ENCODE measurements around the gene AKAP12.

AKAP12 gene, protein sequence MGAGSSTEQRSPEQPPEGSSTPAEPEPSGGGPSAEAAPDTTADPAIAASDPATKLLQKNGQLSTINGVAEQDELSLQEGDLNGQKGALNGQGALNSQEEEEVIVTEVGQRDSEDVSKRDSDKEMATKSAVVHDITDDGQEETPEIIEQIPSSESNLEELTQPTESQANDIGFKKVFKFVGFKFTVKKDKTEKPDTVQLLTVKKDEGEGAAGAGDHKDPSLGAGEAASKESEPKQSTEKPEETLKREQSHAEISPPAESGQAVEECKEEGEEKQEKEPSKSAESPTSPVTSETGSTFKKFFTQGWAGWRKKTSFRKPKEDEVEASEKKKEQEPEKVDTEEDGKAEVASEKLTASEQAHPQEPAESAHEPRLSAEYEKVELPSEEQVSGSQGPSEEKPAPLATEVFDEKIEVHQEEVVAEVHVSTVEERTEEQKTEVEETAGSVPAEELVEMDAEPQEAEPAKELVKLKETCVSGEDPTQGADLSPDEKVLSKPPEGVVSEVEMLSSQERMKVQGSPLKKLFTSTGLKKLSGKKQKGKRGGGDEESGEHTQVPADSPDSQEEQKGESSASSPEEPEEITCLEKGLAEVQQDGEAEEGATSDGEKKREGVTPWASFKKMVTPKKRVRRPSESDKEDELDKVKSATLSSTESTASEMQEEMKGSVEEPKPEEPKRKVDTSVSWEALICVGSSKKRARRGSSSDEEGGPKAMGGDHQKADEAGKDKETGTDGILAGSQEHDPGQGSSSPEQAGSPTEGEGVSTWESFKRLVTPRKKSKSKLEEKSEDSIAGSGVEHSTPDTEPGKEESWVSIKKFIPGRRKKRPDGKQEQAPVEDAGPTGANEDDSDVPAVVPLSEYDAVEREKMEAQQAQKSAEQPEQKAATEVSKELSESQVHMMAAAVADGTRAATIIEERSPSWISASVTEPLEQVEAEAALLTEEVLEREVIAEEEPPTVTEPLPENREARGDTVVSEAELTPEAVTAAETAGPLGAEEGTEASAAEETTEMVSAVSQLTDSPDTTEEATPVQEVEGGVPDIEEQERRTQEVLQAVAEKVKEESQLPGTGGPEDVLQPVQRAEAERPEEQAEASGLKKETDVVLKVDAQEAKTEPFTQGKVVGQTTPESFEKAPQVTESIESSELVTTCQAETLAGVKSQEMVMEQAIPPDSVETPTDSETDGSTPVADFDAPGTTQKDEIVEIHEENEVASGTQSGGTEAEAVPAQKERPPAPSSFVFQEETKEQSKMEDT (N-terminal part only)

DNA sequence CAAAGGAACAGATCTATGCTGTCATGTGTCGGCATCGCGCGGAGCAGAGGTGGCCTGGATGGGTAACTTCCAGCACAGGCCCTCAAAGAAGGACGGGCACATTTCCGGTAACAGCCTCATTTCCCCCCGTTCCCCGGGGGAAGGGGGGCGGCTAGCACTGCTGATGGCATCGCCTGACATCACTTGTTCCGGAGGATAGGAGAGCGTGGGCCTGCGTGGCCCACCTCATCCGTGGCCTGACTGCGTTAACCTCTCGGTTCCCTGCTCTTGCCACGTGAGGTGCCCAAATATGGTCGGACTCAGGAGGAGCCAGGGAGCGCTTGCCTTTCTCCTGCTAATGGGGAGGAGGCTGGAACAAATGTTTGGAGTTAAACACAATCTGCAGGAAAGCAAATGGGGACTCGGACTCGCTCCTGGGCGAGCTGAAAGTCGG, at the start of gene AKAP12:
TSS of gene AKAP12 (plus strand) at position 365 of the 433 bp plus-strand sequence. CDS start 596 bp downstream, outside the sequence.
- no peak for DNase-seq

DNA sequence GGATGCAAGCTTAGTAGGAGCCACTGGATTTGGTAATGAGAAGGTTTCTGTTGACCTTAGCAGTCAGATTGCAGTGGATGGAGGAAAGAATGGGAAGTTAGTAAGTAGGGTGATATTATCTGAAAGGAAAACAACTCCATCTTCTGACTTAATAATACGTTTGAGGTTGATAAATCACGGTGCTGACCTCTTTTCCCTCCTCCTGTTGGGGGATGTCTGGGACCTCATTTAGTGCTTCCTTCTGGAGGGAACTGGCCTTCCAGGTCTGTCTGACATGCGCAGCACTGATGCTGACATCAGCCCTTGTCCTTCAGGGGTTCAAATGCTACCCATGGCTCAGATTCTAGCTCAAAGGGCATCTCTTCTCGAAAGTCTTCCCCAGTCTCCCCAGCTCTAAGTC, 48.2 kb upstream of the AKAP12 start:
- DNase-seq: no peak

DNA sequence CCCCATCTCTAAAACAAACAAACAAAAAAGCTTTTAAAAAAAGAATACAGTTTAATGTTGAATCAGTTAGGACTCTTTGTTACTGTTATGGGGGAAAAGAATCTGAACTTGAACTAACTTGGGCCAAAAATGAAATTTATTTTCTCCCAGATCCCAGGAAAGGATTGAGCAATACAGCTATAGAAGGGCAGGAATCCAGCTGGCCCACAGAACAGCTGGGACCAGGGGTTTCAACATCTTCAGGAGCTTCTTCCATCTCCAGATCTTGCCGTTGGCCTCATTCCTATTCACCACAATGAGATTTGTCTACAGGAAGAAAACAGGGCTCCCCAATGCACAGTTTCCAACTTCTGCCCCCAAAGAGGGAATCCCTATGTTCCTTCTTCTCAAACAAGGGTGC, 43.2 kb upstream of the AKAP12 start:
- DNase-seq: no peak

DNA sequence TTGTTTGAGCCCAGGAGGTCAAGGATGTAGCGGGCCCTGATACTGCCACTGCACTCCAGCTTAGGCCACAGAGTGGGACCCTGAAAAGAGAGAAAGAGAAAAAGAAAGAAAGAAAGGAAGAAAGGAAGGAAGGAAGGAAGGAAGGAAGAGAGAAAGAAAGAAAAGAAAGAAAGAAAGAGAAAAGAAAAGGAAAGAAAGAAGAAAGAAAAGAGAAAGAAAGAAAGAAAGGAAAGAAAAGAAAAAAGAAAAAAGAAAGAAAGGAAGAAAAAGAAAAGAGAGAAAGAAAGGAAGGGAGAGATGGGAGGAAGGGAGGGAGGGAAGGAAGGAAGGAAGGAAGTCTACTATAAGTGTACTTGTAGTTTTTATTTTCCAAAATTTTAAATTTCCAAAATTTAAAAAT, 42.2 kb upstream of the AKAP12 start:
- DNase-seq: no peak

DNA sequence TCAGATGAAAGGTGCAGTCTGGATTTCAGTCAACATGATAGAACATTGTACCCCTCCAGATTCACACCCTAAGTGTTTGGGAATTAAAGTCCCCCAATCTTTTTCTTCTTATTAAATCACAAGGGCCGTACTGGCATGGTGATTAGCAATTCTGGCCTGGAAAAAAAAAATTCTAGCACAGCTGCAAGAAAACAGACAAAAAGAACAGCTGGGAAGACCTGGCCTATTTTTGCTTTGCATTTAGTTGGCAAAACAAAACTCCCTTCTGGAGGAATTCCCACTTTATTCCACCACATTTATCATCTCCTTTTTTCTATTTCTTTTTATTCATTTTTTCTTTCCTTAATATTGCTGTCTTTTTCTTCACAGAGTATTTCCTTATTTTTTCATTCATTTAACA, 39.8 kb upstream of the AKAP12 start:
- no peak for DNase-seq

DNA sequence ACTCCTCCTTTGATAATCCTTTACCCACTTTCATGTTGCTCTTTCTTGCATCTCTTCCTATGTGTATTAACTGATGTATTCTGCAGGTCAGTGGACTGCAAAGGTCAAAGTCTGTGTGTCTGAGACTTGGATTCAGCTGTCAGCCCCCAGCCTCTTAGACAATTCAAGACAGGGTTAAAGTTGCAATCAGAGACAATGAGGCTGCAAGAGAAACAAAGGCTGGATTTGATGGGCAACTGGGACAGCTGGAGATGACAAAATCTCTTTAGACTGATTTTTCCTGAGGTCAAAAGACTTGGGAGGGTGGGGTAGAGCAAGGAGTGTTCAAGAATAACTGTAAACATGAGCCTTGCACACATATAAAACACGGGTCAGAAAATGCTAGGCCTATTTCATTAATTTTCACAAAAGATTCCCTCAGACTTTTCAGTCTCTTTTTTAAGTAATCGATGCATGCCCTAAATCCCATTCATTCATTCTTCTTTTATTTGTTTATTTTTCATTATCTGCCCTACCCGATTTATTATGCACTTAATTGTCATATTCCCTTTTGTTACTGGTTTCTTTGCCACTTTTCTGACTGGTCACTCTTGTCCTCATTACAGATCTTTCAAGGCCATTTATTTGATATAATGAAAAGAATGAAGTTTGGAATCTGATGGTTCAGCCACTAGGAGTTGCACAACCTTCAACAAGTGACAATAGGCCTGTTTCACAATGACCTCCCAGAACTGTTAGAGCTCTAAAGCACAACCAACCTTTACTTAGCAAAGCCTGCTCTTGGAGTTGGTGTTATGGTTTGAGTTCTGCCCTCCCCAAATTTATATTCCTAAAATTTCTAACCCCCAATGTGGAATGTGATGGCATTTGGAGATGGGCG, 33.8 kb upstream of the AKAP12 start:
- DNase-seq: no peak

DNA sequence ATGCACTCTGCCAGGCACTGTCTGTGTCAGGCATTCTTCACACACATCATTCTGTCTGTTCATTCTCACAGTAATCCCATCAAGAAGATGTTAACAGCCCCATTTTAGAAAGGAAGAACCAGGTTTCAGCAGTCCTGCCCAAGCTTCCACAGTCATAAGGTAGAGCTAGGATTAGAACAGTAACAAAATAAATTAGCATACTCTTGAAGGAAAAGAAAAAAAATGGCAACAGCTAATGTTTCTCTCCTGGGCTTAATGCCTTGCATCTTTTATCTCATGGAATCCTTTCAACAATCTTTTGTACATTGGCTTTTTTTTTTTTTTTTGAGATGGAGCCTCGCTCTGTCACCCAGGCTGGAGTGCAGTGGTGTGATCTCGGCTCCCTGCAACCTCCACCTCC, 32.1 kb upstream of the AKAP12 start:
- no peak for DNase-seq

DNA sequence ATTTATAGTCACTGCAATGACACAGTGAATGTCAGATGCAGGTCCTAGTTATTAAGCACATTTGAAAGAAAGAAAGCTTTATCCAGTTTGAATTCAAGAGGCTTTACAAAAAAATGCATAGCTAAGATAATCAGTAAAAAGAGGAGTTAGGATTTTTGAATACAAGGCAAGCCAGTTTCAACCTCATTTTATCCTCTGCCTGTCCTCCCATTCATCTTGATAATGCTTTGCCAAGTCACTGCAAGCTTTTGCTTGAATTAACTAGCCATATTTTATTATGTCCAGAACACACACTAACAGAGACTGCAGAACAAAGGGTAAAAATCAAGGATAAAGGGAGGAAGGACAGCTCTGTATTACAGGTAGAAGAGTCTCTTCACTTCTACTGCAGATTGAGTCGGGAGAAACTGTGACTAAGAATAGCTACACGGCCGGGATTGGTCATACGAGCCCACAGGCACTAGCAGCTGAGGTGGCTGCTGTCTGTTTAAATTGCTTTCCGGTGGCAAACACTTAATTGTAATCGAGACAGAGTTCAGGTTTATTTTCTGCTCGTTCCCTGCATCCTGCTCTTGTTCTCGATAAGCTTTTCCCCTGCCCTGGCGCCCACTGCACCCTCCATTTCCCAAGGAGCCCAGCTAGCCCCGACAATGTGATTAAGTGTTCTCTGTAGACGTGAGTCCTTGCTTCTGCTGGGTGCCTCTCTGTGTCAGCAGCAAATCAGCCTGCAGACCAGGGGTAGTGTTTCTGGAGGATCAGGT, 30.5 kb upstream of the AKAP12 start:
- no peak for DNase-seq

DNA sequence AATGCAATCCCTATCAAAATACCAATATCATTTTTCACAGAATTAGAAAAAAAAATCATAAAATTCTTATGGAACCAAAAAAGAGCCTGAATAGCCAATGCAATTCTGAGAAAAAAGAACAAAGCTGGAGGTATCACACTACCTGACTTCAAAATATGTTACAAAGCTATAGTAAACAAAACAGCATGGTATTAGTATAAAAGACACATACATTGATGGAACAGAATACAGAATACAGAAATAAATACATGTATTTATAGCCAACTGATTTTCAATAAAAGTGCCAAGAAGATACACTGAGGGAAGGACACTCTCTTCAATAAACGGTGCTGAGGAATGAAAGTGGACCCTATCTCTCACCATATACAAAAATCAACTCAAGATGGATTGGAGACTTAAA, 28.7 kb upstream of the AKAP12 start:
- DNase-seq: no peak

DNA sequence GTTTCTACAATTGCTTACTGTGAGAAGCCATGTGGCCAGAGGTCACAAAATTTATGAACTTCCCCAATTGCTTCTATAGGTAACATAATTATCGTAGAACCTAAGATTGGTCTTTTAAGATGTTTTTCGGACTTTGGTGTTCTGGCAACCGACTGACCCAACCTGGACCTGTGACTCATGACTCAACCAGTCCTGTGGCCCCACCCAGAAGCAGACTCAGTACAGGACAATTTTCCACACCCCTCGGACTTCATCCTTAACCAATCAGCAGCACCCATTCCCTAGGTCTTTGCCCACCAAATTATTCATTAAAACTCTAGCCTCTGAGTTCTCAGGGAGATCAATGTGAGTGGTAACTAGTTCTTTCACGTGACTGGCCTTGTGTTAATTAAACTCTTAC, 26.4 kb upstream of the AKAP12 start:
- no peak for DNase-seq

DNA sequence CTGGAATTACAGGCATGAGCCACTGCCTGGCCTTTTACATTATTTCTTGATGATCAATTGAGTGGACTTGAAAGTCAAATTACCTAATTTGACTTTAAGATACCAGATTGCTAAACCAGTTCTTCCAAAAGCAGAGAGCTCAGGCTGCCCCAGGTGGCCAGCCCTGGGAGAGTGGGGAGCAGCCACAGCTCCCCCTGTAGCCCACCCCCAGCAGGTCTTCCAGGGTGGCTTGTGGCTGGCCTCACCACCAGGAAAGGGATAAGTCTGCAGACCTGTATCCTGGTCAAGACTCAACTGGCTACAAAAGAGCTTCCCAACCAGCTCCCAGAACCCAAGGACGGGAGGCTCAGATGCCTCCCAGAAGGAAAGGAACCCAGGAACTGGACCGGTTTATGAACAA, 23.8 kb upstream of the AKAP12 start:
- no peak for DNase-seq

DNA sequence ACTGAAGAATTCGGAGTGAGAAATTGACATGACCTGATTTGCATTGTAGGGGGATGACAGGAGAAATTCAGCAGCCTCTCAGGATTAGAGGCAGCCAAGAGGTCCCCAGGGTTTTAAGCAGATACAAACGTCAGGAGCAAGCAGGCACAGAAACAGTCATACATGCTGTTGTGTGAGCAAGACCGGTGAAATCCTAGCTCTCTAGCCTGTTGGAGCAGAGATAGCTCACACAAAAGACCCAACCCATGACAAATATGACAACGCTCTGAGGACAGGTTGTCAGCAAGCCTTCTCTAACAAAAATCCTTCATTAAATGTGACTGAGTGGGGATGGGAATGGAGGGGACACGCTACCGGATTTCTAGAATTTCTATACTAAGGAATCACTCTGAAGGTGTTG, 23.0 kb upstream of the AKAP12 start:
- DNase-seq: no peak

DNA sequence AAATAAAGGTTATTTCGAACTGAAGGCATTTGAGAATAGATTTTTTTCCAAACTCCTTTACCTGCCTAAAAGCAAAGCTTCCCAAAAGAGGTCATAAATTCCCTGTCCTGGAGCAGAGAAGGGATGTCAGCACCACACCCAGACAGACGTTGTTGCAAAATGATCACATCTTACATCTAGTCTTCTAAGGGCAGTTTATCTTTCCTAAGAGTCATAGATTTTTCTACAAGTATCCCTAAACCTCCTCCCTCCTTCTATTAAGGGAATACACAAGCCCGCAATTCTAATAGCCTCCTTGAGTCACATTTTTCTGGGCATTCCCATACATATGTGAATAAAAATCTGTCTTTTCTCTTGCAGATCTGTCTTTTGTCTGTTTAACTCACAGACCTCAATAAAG, 20.6 kb upstream of the AKAP12 start:
- no peak for DNase-seq

DNA sequence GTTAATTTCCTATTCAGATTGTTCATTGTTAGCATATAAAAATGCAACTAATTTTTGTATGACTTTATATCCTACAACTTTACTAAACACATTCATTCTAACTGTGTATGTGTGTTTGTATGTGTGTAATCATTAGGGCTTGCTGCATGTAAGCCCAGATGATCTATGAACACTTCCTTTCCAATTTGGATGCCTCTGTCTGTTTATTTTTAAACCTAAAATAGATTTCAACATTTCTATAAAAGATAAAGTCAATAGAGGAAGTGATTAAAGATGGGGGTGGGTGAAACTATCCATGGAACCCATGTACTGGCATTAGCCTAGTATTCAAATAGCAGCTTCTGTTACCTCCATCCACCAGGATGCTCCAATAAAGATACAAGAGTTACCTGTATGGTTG, 15.7 kb upstream of the AKAP12 start:
- DNase-seq: no peak

DNA sequence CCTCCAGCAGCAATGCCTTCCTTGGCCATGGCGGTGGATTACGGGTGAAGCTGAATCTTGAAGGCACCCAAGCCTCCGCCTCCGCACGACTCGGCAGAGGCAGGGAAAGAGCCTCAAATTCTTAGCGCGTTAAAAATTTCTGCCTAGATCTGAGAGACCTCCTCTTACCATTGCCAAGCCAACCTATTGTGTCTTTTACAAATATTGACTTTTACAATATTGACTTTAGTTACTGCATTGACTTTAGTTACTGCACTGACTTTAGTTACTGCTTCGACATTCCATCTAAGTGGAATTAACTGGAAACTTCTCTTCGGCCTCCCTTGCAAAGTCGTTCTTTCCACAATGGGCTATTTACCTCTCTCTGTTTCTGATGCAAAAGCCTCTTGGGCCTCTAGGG, 13.8 kb upstream of the AKAP12 start:
- DNase-seq: no peak

DNA sequence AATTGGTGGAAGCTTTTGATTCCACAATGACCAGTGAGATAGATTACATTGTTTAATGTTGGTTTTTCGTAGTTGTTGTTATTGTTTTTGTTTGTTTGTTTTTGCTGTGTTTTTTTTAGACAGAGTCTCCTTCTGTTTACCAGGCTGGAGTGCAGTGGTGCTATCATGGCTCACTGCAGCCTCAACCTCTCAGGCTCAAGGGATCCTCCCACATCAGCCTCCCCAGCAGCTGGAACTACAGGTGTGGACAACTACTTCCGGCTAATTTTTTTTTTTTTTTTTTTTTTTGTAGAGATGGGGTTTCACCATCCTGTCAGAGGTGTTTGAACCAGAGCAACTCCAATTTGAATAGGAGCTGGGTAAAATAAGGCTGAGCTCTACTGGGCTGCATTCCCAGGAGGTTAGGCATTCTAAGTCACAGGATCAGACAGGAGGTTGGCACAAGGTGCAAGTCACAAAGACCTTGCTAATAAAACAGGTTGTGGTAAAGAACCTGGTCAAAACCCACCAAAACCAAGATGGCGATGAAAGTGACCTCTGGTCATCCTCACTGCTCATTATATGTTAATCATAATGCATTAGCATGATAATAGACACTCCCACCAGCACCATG, 10.9 kb upstream of the AKAP12 start:
- DNase-seq: no peak

DNA sequence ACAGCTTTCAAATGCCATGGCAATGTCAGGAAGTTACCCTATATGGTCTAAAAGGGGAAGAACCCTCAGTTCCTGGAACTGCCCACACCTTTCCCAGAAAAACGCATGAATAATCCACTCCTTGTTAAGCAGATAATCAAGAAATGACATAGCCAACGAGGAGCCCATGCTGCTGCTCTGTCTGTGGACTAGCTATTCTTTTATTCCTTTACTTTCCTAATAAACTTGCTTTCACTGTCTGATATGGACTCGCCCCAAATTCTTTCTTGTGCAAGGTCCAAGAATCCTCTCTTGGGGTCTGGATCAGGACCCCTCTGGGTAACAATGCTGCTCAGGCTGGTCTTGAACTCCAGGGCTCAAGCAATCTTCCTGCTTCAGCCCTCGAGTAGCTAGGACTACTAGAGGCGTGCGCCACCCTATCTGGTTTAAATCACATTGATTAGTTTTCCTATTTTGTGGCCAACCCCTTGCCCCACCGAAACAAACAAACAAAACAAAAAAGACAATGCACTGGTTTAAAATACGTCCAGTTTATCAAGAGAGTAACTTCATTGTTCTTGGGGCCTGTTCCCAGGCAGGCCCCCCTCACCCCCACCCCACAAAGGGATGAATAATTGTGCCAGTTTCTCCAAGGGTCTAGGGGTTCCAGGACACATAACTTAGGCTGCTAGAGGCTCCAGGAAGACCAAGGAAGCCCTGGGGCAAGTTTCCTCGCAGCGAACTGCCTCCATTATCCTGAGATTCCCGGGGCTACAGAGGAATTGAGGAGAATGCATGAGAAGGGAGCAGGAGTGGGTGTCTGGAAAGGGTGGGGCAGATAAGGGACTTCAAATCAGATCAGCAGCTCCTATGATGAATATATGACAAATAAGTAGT, 10.1 kb upstream of the AKAP12 start:
- DNase-seq: no peak

DNA sequence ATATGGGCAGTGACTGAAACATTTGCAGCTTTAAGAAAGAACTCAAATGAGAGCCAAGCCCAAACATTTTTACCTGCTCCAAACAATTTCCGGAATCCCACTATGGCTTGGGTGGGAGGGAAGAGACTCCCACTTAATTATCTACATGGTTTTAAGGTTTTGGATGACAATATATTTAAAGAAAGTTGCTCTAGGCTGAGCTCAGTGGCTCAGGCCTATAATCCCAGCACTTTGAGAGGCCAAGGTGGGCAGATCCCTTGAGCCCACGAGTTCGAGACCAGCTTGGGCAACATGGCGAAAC, 9.5 kb upstream of the AKAP12 start:
- no peak for DNase-seq

DNA sequence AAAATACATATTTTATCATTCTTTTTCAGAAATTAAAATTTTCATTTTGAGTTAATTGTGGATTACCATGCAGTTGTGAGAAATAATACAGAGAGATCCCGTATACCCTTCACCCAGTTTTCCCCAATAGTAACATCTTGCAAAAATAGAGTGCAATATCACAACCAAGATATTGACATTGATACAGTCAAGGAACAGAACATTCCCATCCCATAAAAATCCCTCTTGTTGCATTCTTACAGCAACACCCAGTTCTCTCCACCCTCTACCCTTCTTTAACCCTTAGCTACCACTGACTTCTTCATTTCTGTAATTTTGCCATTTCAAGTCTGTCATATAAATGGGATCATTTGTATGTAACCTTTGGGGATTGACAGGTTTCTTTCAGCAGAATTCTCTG, 6.9 kb upstream of the AKAP12 start:
- no peak for DNase-seq

DNA sequence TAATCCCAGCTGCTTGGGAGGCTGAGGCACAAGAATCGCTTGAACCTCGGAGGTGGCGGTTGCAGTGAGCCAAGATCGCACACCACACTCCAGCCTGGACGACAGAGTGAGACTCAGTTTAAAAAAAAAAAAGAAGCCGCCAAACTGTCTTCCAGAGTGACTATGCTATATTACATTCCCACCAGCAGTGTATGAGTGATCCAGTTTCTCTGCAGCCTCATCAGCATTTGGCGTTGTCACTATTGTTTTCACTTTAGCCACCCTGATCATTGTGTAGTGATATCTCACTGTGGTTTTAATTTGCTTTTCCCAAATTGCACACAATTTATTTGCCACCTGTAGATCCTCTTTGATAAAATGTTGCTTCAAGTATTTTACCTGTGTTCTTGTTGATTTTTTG, 6.0 kb upstream of the AKAP12 start:
- no peak for DNase-seq
